ENCODE data around the gene CCDC40.

CCDC40 gene

DNA sequence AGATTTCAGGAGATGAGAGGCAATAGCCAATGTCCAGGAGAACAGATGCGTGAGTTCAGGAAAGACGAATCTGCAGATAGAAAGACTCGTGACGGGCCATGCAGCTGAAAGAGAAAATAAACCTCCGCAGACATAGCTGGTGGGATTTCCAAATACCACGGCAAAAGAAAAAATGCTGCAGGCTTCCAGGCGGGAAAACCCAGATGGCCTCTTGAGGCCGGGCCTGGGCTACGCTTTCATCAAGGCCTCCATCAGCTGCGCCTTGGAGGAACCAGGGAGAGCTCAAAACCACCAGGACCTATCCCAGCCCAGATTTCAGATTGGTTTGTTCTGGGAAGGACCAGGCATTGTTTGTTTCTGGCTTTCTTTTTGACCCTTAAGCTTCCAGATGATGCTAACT, 16.7 kb downstream of the CCDC40 start:
- no peak for DNase-seq

GRCh38 chr17:80055597-80055996, 19.2 kb downstream of the CCDC40 start:
- no peak for DNase-seq

- DNase-seq = no peak
These were observed 22.0 kb downstream of the CCDC40 start for GRCh38 chr17:80058311-80058955.

DNA sequence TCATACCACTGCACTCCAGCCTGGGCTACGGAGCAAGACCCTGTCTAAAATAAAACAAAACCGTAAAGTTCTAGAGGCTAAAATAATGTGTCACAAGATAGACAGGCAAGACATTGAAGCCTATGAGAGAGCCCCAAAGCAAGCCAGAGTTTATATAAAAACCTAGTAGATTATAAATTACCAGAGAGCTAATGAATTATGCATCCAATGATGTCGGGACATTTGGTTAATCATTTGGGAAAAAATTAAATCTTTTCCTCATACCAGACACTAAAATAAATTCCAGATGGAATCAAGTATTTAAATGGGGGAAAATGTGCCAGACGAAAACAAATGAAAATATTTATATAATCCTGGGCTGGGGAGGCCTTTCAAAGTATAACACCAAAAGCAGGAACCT, 24.2 kb downstream of the CCDC40 start:
- no peak for DNase-seq

DNA sequence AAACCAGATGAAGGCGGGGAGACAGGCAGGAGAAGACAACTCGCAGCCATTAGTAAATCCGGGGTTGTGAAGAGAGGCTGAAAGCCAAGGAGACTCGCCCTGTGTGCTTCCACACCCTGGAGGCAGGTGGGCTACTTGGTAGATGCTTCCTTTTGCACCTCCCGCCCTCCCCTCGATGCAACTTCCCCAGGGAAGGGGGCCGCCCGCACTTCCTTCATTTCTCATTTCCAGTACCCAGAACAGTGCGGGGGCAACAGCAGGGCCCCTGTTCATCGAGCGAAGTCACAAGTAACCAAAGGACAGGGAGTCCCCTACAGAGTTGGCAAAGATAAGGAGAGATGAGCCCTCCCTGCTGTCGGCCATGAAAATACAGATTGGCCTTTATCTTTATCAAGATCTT, 25.0 kb downstream of the CCDC40 start:
- no peak for DNase-seq

- DNase-seq = no peak
These were observed 27.6 kb downstream of the CCDC40 start for GRCh38 chr17:80063830-80064585.

DNA sequence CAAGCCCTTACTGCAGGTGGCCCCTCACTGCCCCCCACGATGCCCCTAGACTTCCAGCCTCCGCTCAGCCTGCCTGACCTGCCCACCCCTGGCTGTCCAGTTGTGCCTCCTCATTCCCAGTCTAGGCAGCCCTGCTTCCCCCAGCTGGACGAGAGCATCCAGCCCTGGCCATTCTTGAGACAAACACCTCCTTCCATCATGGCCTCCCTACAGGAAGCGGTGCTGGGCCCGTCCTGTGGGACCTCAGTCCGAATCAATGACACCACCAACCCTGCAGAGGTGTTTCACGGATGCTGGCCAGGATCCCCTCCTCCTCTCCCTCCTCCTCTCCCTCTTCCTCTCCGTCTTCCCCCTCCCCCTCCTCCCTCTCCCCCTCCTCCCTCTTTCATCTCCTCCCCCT, 28.3 kb downstream of the CCDC40 start:
- DNase-seq = no peak

DNA sequence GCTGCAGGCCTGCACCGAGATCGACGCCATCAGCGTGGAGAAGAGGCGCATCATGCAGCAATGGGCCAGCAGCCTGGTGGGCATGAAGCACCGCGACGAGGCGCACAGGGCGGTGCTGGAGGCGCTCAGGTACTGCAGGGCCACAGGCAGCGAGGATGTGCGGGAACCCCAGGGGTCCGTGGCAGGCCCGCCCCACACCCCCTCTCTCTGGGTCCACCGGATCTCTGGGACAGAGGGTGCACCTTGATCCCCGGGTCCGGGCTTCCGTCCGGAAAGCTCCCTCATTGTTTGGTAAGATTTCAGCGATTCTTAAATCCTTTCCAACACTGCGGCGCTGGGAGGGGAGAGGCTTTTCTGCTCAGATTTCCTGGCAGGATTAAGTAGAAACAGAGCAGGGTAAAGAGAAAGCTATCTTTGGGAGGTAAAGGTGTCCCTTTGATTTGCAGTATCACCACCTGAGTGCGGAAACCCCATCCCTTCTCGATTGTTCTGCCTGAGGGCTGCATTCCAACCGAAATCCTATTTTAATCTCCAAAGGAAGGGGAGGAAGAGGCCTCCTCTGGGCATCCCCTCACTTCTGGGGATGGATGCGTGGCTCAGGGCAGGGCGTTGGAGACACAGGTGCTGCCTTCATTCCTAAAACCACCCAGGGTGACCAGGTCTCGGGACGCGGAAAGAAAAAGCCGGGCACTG, 29.2 kb downstream of the CCDC40 start:
- no peak for DNase-seq

- DNase-seq = no peak
These were observed 31.0 kb downstream of the CCDC40 start for GRCh38 chr17:80067393-80067986.

DNA sequence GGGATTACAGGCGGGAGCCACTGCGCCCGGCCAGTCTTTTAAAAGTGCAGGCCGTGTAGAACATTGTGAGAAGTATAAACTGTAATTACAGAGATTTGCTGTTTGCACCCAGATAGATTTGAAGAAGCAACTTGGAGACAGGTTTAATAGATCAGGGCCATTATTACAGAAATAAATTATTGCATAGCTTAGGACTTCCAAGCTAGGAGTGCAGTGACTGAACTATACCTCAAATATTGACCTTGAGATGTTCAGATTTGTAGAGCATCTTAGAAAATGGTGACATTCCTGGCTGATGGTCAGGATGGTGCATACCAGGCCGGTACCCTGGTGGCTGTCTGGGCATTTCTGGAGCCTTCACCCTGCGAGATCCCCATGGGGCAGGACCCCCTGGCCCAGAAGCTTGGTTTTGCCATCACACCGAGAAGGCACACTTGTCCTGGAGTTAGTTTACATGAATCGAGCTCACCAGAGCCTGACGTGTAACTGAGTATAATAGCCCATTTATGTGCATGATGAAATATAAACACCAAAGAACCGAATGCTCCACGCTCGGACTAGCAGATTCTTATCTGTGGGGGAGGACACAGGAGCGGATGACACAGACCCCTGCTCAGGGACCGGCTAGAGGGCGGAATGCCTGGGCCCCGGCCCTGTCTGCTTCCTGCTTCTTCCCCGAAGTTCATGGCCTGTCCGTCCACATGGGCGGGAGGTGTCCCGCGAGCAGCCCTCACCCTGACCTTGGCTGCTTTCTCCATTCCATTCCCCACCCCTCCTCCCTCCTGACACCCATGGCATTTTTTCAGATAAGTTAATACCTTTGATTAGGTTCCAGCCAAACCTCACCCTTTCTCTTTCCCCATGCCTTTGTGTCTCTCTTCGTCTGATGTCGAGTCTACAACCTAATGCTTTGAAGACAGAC, 32.1 kb downstream of the CCDC40 start:
- DNase-seq = no peak

GRCh38 chr17:80070375-80071115, 34.1 kb downstream of the CCDC40 start:
- DNase-seq = no peak

GRCh38 chr17:80071116-80071841, 34.8 kb downstream of the CCDC40 start:
- no peak for DNase-seq

GRCh38 chr17:80072410-80072809, 36.0 kb downstream of the CCDC40 start:
- DNase-seq = no peak

DNA sequence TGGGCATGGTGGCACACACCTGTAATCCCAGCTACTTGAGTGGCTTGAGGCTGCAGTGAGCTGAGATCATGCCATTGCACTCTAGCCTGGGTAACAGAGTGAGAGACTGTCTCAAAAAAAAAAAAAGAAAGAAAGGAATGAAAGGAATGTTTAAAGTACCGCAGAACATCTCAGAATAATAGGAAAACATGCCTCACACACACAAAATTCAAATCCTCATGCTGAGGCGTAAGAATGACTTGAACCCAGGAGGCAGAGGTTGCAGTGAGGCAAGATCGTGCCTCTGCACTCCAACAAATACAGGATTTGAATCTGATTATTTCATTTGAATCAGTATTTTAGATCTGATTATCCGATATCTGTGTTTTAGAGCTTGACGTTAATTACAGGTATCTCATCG, 43.6 kb downstream of the CCDC40 start:
- DNase-seq = no peak

- no peak for DNase-seq
These were observed 45.2 kb downstream of the CCDC40 start for GRCh38 chr17:80081596-80081995.

DNA sequence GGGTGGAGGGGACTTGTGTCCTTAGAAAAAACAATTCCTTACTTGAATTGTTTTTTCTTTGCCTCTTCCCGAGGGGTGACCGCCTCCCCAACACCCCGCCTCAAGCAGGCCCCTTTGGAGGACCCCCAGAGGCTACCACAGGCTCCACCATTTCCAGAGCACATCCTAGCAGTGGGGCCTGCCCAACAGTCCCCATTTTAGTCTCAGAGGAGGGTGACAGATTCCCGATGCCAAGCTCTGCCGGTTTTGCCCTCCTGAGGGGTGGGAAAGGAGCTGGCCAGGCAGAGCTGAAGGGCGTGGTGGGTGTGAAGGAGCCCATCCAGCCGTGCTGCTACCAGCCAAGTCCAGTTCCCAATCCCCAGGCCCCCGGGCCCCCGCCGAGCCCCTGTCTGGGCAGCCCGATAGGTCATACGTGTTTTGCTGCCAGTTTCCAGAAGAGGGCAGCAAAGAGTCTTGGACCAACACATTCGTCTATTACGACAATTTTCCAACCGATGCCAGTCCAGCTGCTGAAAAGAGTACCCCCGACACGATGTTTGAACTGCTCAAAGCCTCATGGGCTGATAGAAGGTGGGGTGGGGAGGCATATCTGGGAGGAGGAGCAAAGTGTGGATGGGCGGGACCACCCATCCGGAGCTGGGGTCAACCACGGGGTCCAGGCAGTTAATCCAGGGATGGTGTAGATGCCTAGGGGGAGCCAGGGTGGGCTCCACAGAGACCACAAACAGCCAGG, 46.1 kb downstream of the CCDC40 start:
- peak; percentile 55 to 58 for DNase-seq

DNA sequence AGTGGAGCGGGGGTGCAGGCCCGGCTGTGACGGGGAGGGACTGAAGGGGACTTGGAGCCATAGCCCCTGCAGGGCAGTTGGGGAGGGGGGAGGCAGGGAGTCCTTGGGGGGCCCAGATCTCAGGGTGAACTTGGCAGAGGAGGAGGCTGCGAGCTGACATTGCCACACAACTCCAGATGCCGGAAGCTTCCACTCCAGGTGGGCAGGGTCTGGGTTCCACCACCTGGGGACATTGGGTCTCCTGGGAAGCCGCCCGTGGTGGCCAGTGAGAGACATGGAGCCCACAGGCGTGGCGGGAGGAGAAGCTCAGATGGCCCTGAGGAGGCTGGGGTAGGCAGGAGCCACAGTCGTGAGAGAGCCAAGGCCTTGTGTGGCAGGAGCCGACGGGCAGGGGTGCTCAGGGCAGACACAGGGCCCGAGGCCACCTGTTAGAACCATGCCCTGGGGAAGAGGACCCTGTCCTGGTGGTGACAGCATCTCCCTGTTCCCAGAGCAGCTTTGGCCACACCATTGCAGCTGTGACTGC, 46.8 kb downstream of the CCDC40 start:
- no peak for DNase-seq

- no peak for DNase-seq
These were observed 48.3 kb downstream of the CCDC40 start for GRCh38 chr17:80084773-80085172.

DNA sequence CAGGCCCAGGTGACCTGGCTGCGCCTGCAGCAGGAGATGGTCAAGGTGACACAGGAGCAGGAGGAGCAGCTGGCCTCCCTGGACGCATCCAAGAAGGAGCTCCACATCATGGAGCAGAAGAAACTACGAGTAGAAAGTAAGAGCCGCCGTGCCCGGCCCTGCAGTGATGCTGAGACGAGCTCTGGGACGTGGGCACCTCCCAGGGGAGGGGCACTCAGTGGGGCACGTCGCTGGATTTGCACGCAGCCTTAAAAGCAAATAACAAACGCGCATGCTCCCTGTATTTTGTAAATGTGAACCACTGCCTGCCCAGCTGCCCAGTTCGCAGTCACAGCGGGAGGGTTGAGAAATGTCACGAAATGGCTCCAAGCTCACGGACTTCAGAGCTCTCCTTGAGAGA, 49.6 kb downstream of the CCDC40 start:
- no peak for DNase-seq

DNA sequence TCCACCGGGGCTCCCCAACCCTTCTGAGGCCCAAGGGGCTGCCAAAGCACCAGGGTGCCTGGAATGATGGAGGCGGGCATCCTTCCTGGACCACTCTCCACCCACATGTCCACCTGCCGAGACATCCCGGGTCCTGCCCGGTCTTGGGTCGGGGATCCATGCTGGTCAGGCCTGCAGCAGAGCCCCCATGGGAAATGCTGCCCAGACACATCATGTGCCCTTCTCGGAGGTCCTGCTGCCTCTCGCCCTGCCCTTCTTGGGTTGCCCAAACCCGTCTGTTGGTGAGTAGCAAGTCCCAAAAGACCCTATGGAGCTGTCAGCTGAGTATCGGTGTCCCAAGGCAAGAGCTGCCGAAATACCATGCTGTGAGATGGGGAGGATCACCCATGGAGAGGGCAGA, 50.2 kb downstream of the CCDC40 start:
- no peak for DNase-seq
